ENCODE results near the gene RPS27.

GRCh38 chr1:154019940-154020339 is 29.4 kb downstream of the RPS27 start:
- TF ChIP-seq EZH2 (IDR thresholded peaks at IDR 0.05; ENCODE audit: borderline replicate concordance, insufficient read depth, low read depth, low read length, poor library complexity, severe bottlenecking), result no peak
- TF ChIP-seq, protein P1, sequence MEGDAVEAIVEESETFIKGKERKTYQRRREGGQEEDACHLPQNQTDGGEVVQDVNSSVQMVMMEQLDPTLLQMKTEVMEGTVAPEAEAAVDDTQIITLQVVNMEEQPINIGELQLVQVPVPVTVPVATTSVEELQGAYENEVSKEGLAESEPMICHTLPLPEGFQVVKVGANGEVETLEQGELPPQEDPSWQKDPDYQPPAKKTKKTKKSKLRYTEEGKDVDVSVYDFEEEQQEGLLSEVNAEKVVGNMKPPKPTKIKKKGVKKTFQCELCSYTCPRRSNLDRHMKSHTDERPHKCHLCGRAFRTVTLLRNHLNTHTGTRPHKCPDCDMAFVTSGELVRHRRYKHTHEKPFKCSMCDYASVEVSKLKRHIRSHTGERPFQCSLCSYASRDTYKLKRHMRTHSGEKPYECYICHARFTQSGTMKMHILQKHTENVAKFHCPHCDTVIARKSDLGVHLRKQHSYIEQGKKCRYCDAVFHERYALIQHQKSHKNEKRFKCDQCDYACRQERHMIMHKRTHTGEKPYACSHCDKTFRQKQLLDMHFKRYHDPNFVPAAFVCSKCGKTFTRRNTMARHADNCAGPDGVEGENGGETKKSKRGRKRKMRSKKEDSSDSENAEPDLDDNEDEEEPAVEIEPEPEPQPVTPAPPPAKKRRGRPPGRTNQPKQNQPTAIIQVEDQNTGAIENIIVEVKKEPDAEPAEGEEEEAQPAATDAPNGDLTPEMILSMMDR (IDR thresholded peaks at IDR 0.05), result no peak
